ENCODE measurements around the gene SLC1A2.
A peak's percentile ranks its signal among the peaks of the same experiment; 100 is the strongest.

The SLC1A2 gene

DNA sequence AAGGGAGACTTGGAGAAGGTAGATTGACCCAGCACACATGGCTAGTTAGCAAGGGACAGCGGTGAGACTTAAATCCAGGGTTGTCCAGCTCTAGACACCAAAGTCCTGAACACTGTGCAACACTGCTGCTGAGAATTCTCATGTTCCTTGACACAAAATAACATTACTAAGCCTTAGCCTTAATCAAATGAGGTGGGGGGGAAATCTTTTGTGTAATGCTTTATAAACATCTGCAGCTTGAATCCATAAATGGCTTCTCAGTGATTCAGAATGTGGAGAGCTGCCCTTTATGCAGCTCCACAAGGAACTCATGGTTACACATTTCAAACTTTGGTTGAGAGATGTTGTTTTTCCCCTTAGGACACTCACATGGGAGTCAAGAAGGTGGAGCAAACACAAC, 200.4 kb downstream of the SLC1A2 start:
- DNase-seq (ENCODE audit: low spot score) = no peak

DNA sequence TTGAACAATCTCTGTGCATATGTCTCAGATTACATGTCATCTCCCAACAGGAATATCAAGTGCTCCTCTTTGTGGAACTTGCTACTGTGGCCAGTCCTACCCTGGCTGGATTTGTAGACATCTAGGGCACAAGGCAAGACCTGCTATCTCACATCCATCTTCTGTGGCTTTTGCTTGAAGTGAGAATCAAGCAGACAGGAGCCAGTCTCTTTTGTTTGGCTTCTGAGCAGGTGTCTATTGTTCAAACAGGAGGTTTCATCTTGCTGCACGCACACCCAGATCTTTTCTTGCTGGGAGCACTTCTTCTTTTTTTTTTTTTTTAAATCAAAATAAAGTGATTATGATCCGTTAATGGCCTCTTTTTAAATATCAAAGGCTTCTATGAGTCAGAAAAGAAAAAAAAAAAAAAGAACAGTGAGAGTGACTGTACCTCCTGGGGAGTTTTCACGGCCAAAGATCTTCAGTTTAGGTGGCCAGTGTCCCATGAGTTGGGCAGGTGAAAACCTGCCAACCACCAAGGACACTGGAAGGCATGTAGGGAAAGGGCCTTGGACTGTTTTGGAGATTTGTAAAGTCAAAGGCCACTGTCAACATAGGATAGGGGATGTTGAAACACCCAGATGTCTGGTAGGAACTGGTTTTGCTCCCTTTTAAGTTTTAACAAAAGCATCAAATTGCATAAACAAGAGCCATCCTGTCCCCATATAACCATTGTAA, 202.2 kb downstream of the SLC1A2 start:
- no peak for DNase-seq (ENCODE audit: low spot score)

DNA sequence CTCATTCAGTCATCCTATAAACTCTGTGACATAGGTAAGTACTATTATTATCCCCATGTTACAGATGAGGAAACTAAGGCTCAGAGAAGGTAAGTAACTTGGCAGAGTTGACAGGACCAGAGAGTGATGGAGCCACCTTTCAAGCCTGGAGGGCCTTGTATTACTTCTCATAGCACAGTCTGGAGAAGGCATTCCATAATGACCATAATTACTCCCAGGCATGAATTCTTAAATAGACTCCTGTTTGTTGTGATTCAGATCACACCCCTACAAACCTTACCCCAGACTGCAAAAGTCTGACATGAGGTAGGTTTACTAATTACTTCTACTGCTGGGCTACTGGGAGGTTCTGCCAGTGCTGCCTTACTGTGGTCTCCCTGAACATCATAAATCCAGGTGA, 203.4 kb downstream of the SLC1A2 start:
- DNase-seq (ENCODE audit: low spot score) = no peak

DNA sequence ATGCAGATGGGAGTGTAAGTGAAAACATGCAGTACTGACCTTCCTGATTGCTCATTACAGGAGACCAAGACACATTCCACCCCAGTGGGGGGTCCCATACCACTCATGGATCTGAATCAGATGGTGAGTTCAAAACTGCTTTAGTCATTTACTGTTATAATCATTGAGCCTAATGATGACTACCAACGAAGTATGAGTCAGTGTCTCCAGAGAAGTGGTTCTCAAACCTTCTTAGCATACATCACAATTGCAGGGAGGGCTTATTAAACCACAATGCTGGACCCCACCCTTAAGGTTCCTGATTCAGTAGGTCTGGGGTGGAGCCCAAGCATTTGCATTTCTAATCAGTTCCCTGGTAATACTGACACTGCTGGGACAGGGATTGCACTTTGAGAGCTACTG, 204.6 kb downstream of the SLC1A2 start:
- no peak for DNase-seq (ENCODE audit: low spot score)

DNA sequence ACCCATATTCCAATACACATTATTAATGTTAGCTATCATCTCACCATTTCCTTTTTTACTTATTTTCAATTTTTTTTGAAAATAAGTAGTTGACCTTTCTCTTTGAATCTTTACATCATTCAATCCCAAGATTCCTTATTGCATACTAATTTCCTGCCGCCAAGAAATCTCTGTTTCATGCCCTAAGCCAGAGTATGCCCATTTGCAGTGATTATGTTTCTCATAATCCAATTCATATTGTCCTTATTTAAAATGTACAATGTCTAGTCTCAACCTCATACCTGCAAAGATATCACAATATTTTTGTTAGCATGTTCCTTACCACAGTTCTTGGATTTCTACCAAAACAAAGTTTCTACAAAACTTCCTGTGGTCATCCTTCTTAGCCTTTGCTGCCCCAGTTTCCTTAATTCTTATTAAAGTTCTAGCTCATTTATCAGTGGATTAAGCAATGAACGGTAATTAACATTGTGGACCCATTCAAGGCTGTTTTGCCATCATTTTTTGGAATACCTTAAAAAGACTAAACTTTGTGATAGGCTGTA, 205.1 kb downstream of the SLC1A2 start:
- no peak for DNase-seq (ENCODE audit: low spot score)

DNA sequence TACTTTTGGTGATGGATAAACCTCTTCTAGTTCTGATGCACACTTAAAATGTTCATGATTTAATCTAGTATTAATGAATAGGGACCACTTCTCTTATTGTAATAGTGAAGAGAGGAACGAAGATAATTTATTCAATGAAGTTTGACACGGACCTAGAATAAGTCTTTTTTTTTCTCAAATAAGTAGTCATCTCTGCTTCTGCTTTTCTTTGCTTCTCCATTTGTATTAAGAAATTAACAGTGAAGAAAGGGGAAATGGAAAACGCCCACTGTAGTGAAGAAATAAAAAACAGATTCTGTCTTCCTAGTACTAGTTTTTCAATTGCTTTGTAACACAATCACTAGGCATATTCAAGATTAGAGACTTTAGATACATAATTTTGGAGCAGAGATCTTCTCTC, 207.4 kb downstream of the SLC1A2 start:
- peak; percentile 27 for DNase-seq (ENCODE audit: low spot score)

DNA sequence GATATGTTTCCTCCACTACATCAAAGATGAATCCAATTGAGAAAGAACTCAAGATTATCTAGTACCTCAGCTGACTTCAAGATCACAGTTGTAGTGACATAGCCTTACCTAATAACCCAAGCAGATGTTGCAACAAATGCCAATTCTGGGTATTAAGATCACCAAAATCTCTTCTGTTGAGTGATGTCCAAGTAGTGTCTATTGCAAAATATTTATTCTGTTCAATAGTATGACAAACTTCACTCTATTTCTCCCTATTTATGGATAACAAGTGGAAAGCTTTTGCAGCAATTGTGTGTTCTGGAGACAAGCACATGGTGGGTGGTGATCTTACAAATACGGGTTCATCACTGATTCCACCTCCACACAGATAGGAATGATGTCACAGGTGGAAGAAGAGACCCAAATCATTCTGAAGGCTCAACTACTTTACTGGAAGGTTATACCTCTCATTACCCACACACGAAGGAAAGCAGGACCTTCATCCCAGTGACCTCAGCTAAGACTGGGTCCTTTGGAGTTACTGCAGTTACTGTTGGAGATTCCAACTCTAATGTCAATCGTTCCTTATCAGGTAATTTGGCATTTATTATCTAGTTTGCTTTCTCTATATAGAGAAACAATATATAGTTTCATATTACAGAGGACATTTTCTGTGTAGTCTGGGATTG, 208.3 kb downstream of the SLC1A2 start:
- no peak for DNase-seq (ENCODE audit: low spot score)

DNA sequence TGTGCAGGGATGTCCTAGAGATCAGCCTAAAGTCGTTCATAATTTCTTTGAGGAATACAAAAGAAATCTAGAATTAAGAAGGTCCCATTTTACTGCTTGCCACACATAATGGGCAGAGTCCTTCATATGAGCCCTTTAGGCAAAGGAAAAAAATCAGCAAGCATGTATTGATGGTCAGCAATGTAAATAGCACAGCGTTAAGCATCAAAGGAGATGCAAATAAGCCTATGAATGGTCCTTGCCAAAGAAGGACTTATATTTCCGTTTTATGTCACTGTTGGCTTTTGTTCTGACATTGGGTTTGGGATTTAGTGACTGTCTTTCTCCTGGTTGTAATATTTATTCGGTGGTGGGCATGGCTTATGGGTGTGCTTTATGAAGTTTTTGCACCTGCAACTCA, 210.6 kb downstream of the SLC1A2 start:
- DNase-seq (ENCODE audit: low spot score) = no peak

DNA sequence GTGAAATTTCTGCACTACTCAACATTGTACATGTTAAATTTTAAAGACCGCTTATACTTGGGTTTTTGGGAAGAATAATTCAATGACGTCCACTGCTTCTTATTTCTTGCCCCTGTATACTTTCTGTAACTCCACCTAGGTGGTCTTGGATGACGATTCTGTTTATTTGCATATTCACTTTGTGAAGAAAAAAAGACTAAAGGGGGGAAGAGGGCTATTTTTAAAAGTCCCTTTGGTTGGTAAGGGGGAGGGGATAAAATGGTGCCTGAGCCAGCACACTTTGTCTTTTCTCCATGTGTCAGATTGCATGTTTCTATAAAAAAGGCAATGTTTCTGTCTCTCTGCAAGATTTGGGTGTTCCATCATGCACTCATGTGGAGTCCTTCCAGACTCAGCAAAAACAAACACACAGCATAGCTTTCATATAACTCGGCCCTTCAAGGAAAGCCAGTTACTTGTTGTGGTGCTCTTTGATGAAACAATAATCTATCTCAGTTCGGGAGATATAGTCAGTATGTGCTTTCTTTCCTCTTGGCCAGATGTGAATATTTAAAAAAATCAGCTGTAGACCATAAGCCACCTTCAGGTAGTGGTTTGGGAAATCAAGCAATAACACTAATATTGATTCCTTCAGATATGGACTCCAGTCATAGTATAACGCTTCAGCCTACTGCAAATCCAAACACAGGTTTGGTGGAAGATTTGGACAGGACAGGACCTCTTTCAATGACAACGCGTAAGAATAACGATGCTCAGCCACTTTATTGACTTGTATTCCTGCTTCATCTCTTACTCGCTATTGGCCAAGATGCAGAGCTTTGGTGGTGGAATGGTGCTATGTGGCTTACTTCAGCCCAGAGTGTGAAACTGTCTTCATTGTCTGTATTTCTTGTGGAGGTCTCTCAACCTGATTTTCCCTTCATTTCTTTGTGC, 211.6 kb downstream of the SLC1A2 start:
- DNase-seq (ENCODE audit: low spot score) = no peak

DNA sequence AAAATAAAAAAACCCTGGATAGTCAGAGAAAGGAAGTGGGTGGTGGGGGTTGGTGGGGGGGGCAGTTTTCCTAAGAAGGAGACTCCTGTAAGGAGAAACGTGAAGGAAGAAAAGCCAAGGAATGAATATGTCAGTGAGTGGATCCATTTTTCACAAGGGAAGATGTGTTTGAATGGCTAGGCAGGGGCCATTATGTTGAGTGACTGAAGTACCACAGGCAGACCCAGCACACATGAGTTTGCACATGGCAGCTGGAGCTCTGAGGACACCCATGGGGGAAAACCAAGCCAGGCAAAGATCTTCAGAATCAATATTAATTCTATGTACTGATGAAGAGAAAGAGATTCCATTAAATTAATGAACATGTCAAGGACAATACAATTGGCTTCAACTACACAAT, 212.7 kb downstream of the SLC1A2 start:
- no peak for DNase-seq (ENCODE audit: low spot score)

DNA sequence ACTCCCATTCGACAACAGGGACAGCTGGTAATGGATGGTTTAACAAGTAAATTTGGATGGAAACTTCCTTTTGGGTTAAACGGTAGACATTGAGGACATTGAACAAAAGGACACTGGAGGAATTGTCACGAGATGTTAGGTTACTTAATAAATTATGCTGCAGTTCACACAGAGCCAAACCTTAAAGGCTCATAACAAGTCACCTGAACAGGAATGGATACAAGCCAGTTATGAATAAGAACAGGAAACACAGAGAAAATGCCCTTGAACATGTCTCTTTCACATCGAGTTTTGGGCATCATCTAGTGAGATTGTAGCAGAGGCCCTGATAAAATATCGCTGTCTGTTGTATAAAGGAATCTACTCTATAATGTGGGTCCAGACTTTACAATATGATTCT, 214.7 kb downstream of the SLC1A2 start:
- DNase-seq (ENCODE audit: low spot score) = no peak
